Keratinocyte (primary cell): ENCODE data around the gene MGAT4A.

Experiments
- EZH2 ChIP-seq: IDR thresholded peaks from one replicate; pipeline ENCODE4 v1.6.1; 2012; ENCODE audit warnings: inconsistent platforms, mild to moderate bottlenecking, low read length, moderate library complexity
- TF ChIP-seq, protein P1 (sequence below), 3 experiments: IDR thresholded peaks in 1 of 3; conservative IDR thresholded peaks in 1 of 3; optimal IDR thresholded peaks in 1 of 3; 2 replicates in 2 of 3; 3 replicates in 1 of 3; pipeline versions ENCODE3 to v1.5.1; 2011; ENCODE audit warnings: low read length in 3 of 3, mild to moderate bottlenecking in 3 of 3, moderate library complexity in 2 of 3, control low read depth in 1 of 3, inconsistent platforms in 1 of 3; ENCODE audit not compliant: insufficient read depth in 2 of 3; ENCODE audit errors: extremely low read depth in 1 of 3

DNA sequence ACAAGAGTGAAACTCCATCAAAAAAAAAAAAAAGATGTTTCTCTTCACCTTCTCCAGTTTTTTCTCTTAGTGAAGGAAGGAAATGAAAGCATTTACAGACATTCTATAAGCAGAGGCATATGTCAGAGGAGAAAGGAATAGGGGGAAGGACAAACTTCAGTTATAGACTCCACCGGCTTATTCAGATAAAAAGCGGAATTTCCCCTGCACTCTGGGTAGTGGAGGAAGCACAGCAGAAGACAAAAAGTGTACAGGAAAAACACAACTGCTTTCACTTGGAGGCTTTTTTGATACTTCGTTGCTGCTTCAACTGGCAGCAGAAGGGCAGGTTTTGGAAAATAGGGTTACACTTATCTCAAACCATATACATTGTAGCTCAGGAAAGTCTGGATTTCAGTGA, 3.2 kb upstream of the MGAT4A start:
- TF ChIP-seq, protein P1, sequence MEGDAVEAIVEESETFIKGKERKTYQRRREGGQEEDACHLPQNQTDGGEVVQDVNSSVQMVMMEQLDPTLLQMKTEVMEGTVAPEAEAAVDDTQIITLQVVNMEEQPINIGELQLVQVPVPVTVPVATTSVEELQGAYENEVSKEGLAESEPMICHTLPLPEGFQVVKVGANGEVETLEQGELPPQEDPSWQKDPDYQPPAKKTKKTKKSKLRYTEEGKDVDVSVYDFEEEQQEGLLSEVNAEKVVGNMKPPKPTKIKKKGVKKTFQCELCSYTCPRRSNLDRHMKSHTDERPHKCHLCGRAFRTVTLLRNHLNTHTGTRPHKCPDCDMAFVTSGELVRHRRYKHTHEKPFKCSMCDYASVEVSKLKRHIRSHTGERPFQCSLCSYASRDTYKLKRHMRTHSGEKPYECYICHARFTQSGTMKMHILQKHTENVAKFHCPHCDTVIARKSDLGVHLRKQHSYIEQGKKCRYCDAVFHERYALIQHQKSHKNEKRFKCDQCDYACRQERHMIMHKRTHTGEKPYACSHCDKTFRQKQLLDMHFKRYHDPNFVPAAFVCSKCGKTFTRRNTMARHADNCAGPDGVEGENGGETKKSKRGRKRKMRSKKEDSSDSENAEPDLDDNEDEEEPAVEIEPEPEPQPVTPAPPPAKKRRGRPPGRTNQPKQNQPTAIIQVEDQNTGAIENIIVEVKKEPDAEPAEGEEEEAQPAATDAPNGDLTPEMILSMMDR (optimal IDR thresholded peaks at IDR 0.05 in 1 of 3, IDR thresholded peaks at IDR 0.05 in 1 of 3, conservative IDR thresholded peaks at IDR 0.05 in 1 of 3; ENCODE audit: extremely low read depth in 1 of 3, insufficient read depth in 2 of 3, low read length in 3 of 3), result no peak
- no peak for TF ChIP-seq EZH2
